ENCODE results near the gene SAMD9L. TPM values are rescaled to one million over a fixed set of nuclear protein-coding genes. Genes with fewer than 3 reads are reported as not detected.

Gene SAMD9L
- total RNA-seq, 1 experiment from 2014 or later = not detected

GRCh38 chr7:93117327-93117726 is 30.9 kb downstream of the SAMD9L start:
- H3K18ac ChIP-seq (ENCODE audit: insufficient read length, low read depth, low read length) = no peak overlapping the region
- no peak overlapping the region for H3K56ac ChIP-seq (ENCODE audit: insufficient read length, low read depth, low read length)
- no peak overlapping the region for H3K9ac ChIP-seq (ENCODE audit: extremely low read depth, insufficient read length, low read length)
- no peak overlapping the region for H2BK5ac ChIP-seq (ENCODE audit: insufficient read length, low read length)
- TF ChIP-seq CTCF (conservative IDR thresholded peaks at IDR 0.05) = no peak
- H4K8ac ChIP-seq (replicated peaks; ENCODE audit: insufficient read length, low read depth, low read length) = no peak overlapping the region
- no peak overlapping the region for H3K23ac ChIP-seq (ENCODE audit: insufficient read length, low read depth, low read length)
- H3K36me3 Mint-ChIP-seq (ENCODE audit: insufficient read depth in 1 of 3, low read depth in 3 of 3) = no peaks in the 10 kb centered on the region
- no peaks in the 10 kb centered on the region for H3K79me2 ChIP-seq (ENCODE audit: insufficient read depth, low read length)
- H4K91ac ChIP-seq (ENCODE audit: insufficient read length, low read depth, low read length) = no peak overlapping the region
- no peak for DNase-seq
- H3K4me1 Mint-ChIP-seq = no peaks in the 10 kb centered on the region; a peak in 1 of 4 replicates
- no peaks in the 10 kb centered on the region for H3K27me3 ChIP-seq (ENCODE audit: insufficient read depth, low read length)
- no peaks in the 10 kb centered on the region for H3K9me3 ChIP-seq (ENCODE audit: control insufficient read depth, low read depth, low read length)
- H3K4me2 ChIP-seq (ENCODE audit: insufficient read depth, insufficient read length, low read length) = no peak overlapping the region
- no peak overlapping the region for H2AK5ac ChIP-seq (ENCODE audit: insufficient read length, low read length)
- H3K9me3 Mint-ChIP-seq = peaks cover 3 to 15% of the 10 kb centered on the region in 2 experiments
- WGBS (ENCODE audit: extremely low coverage, insufficient read length, low lambda C conversion rate) = no CpG with 5 or more reads among the region's 1 CpG
- no peak overlapping the region for H3K14ac ChIP-seq (ENCODE audit: insufficient read depth, low read length)
- H4K20me1 ChIP-seq (ENCODE audit: control insufficient read depth, insufficient read depth, insufficient read length) = no peaks in the 10 kb centered on the region
- no peaks in the 10 kb centered on the region for H3K23me2 ChIP-seq (ENCODE audit: insufficient read length, low read depth, low read length, poor library complexity, severe bottlenecking)
- no peak overlapping the region for H2BK20ac ChIP-seq (ENCODE audit: low read depth, low read length, poor library complexity, severe bottlenecking)
- H3K27me3 Mint-ChIP-seq (ENCODE audit: low read depth) = peaks cover 3% of the 10 kb centered on the region
- H3K79me1 ChIP-seq (ENCODE audit: insufficient read depth, low read depth, low read length, poor library complexity, severe bottlenecking) = no peaks in the 10 kb centered on the region
- no peak overlapping the region for H3K27ac Mint-ChIP-seq
- no peak overlapping the region for H2BK15ac ChIP-seq (ENCODE audit: low read depth, low read length)
- H3K27ac ChIP-seq (ENCODE audit: insufficient read length, low read depth, low read length) = no peak overlapping the region
- H2BK120ac ChIP-seq (ENCODE audit: low read depth, low read length, poor library complexity, severe bottlenecking) = no peak overlapping the region
- H3K4me1 ChIP-seq (ENCODE audit: insufficient read depth, low read length) = no peaks in the 10 kb centered on the region
- H3T11ph ChIP-seq (ENCODE audit: low read length) = no peak overlapping the region
- H4K5ac ChIP-seq (ENCODE audit: insufficient read length, low read depth, low read length) = no peak overlapping the region
- no peak overlapping the region for H3K4ac ChIP-seq (ENCODE audit: low read depth, low read length)
- no peak overlapping the region for H2BK12ac ChIP-seq (ENCODE audit: insufficient read length, low read depth, low read length)
- H3K4me3 Mint-ChIP-seq = no peak overlapping the region
- no peak overlapping the region for H2AFZ ChIP-seq (ENCODE audit: low read length)
